T-cell (primary cell): ENCODE data around the gene PRKCZ. TPM values are rescaled to one million over a fixed set of nuclear protein-coding genes. Genes with fewer than 3 reads are reported as not detected.

ENCODE experiments used
- ATAC-seq, 4 experiments: fragments of 200-7000 bp in 3 of 4; fragments of 150-1000 bp in 1 of 4; cut with Tn5 transposase; replicated peaks in 1 of 4; 1 replicate in 3 of 4; 2 replicates in 1 of 4; pipeline ENCODE4 v1.10.0; 2021; ENCODE audit warnings: moderate library complexity in 3 of 4, mild to moderate bottlenecking in 2 of 4, moderate number of reproducible peaks in 1 of 4
- CTCF ChIA-PET, 2 donors: fragments of 300-600 bp; sonication (Branson Sonifier 250); formaldehyde crosslinking; loops; one replicate each; lab custom pipeline; 2022; ENCODE audit warnings: antibody characterized with exemption in 2 of 2; lab: Charles Lee
- POLR2A ChIA-PET, 2 donors: fragments of 300-600 bp; sonication (Branson Sonifier 250); formaldehyde crosslinking; loops; one replicate each; lab custom pipeline; 2022; ENCODE audit warnings: antibody characterized with exemption in 2 of 2; lab: Charles Lee
- DNase-seq, 35 experiments: peaks; one replicate each; pipeline versions ENCODE4 v3.0.0 to v3.0.0-alpha.2; 2013 to 2023
- H3K27ac ChIP-seq: one replicate; pipeline ENCODE4 v1.5.1; 2013; ENCODE audit warnings: low read length
- H3K27me3 ChIP-seq, 2 experiments: replicated peaks in 1 of 2; 1 replicate in 1 of 2; 2 replicates in 1 of 2; pipeline versions ENCODE4 v1.6.1 to v1.7.0; 2013; ENCODE audit warnings: low read length in 1 of 2, mixed read lengths in 1 of 2; ENCODE audit not compliant: control insufficient read depth in 2 of 2, insufficient read depth in 2 of 2; ENCODE audit errors: extremely low read depth in 1 of 2
- H3K36me3 ChIP-seq, 2 donors: 1 replicate in 1 of 2; 2 replicates in 1 of 2; pipeline versions ENCODE4 v1.6.1 to v1.7.0; 2013; ENCODE audit warnings: low read length in 1 of 2; ENCODE audit not compliant: control insufficient read depth in 2 of 2, insufficient read depth in 1 of 2; ENCODE audit errors: extremely low read depth in 1 of 2
- H3K4me1 ChIP-seq, 2 experiments: 1 replicate in 1 of 2; 2 replicates in 1 of 2; pipeline versions ENCODE4 v1.6.1 to v1.7.0; 2013; ENCODE audit warnings: low read length in 2 of 2, mixed read lengths in 1 of 2; ENCODE audit not compliant: insufficient read depth in 2 of 2, control insufficient read depth in 1 of 2; ENCODE audit errors: extremely low read depth in 1 of 2
- H3K4me3 ChIP-seq, 2 donors: 1 replicate in 1 of 2; 2 replicates in 1 of 2; pipeline versions ENCODE4 v1.5.1 to v1.7.0; 2013; ENCODE audit warnings: mild to moderate bottlenecking in 2 of 2, low read length in 1 of 2, moderate library complexity in 1 of 2; ENCODE audit not compliant: control insufficient read depth in 1 of 2; ENCODE audit errors: extremely low read depth in 1 of 2
- H3K9me3 ChIP-seq: 2 replicates; pipeline ENCODE4 v1.7.0; 2013
- H3K27ac Mint-ChIP-seq, 2 donors: one replicate each; pipeline ENCODE4 v1.8.0; 2020 to 2021; ENCODE audit warnings: mild to moderate bottlenecking in 2 of 2, mixed read lengths in 2 of 2
- H3K27me3 Mint-ChIP-seq, 2 donors: one replicate each; pipeline ENCODE4 v1.8.0; 2021 to 2022; ENCODE audit warnings: mixed read lengths in 2 of 2
- H3K36me3 Mint-ChIP-seq: one replicate; pipeline ENCODE4 v1.8.0; 2021; ENCODE audit warnings: mixed read lengths
- H3K4me1 Mint-ChIP-seq, 3 donors: one replicate each; pipeline ENCODE4 v1.8.0; 2020 to 2022; ENCODE audit warnings: mixed read lengths in 3 of 3, mild to moderate bottlenecking in 1 of 3
- H3K4me3 Mint-ChIP-seq, 3 donors: one replicate each; pipeline ENCODE4 v1.8.0; 2020 to 2022; ENCODE audit warnings: mild to moderate bottlenecking in 3 of 3, mixed read lengths in 3 of 3, moderate library complexity in 3 of 3
- H3K9me3 Mint-ChIP-seq, 3 donors: one replicate each; pipeline ENCODE4 v1.8.0; 2020 to 2022; ENCODE audit warnings: mixed read lengths in 3 of 3
- WGBS: methylation state at CpG from one replicate; pipeline ENCODE4 v1.1.5; 2013; ENCODE audit warnings: missing lambda C conversion rate; ENCODE audit not compliant: insufficient coverage; 5-methylcytosine and 5-hydroxymethylcytosine counted together
- total RNA-seq, 35 experiments: library from RNA in 6 of 35; stranded (reverse) in 6 of 35; fragments of 120-200 nt in 1 of 35; gene quantifications; one replicate each; pipeline versions ENCODE4 v1.2.1 to v1.2.4 and lab custom pipeline; 2013 to 2026

PRKCZ gene
- total RNA-seq, 5 donors from 2014 or later (not counting 1 experiment from before 2014, with no cell fraction given), result 27.5 to 36.9 (median 31.0) TPM

DNA sequence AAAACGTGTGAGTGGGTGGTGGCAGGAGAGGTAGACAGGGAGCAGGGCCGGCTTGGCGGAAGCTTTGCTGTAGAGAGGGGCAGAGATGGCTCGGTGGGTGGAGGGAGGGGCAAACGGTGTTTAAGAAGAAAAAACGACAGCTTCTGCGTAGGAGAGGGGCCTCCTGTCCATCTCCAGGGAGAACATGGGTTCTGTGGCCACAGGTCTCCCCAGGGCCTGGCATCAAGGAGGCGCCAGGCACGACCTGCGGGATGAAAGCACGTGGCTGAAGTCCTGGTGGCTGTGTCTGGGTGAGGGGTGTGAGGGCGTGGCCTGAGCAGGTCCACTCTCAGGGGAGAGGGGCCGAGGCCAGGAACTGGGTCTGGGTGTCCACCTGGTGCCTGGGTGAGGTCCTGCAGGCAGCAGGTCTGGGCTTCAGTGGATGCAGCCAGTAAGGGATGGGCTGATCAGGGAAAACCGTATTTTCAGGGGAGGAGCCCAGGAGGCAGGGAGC is 940 bp upstream of the PRKCZ start:
- ATAC-seq, result no peak
- Histone ChIP-seq H3K4me3 (peak overlapping the region; percentile 76 to 88), H3K27ac (no peak overlapping the region), H3K27me3 (peaks cover 0 to 48% of the 10 kb centered on the region in 2 experiments), H3K36me3 (no peaks in the 10 kb centered on the region), H3K4me1 (peaks cover 2 to 46% of the 10 kb centered on the region in 2 experiments), H3K9me3 (no peaks in the 10 kb centered on the region)
- H3K9me3 Mint-ChIP-seq, result no peaks in the 10 kb centered on the region
- H3K4me3 Mint-ChIP-seq, result peak overlapping the region; percentile 73 to 80 (median 79)
- peak in 1 of 35 experiments; percentile 21 for DNase-seq
- peaks cover 30 to 41% (median 30%) of the 10 kb centered on the region in 3 donors for H3K4me1 Mint-ChIP-seq
- H3K27ac Mint-ChIP-seq, result peak overlapping the region; percentile 8 to 68
- H3K36me3 Mint-ChIP-seq, result no peaks in the 10 kb centered on the region
- CTCF ChIA-PET, result no interaction called here
- POLR2A ChIA-PET, result no interaction called here
- 35% methylated on average over 12 of the region's 14 CpGs for WGBS
- peaks cover 4 to 11% of the 10 kb centered on the region in 2 donors for H3K27me3 Mint-ChIP-seq

DNA sequence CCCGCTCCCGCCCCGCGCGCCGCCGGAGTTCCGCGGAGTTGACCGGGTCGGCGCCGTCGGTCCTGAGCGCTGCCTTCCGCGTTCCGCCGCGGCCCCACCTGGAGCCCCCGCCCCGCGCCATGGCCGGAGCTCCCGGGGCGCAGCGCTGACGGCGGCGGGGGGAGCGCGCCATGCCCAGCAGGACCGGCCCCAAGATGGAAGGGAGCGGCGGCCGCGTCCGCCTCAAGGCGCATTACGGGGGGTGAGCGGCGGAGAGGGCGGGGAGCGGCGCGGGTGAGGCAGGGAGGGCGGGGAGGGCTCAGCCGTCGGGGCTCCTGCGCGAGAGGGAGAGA is 216 bp downstream of the PRKCZ start:
- under 1% methylated on average over 51 of the region's 51 CpGs for WGBS
- peak in 14 of 35 experiments; percentile 3 to 38 (median 26) for DNase-seq
- no peaks in the 10 kb centered on the region for H3K9me3 Mint-ChIP-seq
- H3K4me3 Mint-ChIP-seq, result peak overlapping the region; percentile 39 to 75 (median 69)
- H3K4me1 Mint-ChIP-seq, result peaks cover 26 to 35% (median 26%) of the 10 kb centered on the region in 3 donors
- Histone ChIP-seq H3K4me3 (peak overlapping the region; percentile 56 to 68), H3K4me1 (peaks cover 0 to 36% of the 10 kb centered on the region in 2 experiments), H3K36me3 (peaks cover 0 to 1% of the 10 kb centered on the region in 2 donors), H3K9me3 (no peaks in the 10 kb centered on the region), H3K27ac (no peak overlapping the region), H3K27me3 (peaks cover 0 to 44% of the 10 kb centered on the region in 2 experiments)
- ChIA-PET POLR2A (no interaction called here), CTCF (interaction anchor here in 1 of 2 donors (0.6 kb wide), 1 partner anchor 551 kb away, joined by 3 read pairs; no protein-coding TSS in a partner anchor)
- peaks cover 4 to 11% of the 10 kb centered on the region in 2 donors for H3K27me3 Mint-ChIP-seq
- H3K27ac Mint-ChIP-seq, result no peak overlapping the region
- peak in 3 of 4 experiments; percentile 34 to 51 (median 47) for ATAC-seq
- peaks cover 2% of the 10 kb centered on the region for H3K36me3 Mint-ChIP-seq

GRCh38 chr1:2050793-2051682 is 827 bp downstream of the PRKCZ start:
- peaks cover 2% of the 10 kb centered on the region for H3K36me3 Mint-ChIP-seq
- H3K4me1 Mint-ChIP-seq, result peaks cover 22 to 30% (median 22%) of the 10 kb centered on the region in 3 donors

DNA sequence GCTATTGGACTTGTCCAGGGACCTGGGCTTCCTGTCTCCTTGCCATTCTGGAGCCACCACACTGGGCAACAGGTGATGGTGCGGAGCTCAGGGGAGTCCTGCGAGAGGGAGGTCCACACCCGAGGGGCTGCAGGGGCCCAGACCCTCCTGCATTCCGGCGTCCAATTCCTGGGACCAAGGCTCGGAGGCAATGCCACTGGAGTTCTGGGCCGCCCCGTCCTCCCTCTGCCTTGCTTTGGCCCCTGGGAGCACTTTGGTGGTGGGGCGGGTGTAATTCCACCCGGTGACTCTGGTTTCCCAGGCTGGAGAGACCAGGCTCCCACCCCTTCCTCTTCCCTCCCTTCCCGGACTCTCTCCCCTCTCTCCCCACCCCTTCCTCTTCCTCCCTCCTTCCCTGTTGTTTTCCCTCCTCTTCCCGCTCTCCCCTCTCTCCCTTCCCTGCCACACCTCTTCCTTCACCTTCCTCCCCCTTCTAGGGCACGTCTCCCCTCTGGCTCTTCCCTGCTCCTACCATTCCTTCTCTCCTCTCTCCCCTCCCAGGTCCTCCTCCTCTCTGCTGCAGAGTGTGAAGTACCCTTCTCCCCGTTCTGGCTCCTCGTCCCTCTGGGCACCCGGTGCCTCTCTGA is 2.0 kb downstream of the PRKCZ start:
- H3K36me3 Mint-ChIP-seq, result peaks cover 2% of the 10 kb centered on the region
- H3K27ac Mint-ChIP-seq, result peak overlapping the region in 1 of 2 donors; percentile 69
- Histone ChIP-seq H3K36me3 (peaks cover 4 to 9% of the 10 kb centered on the region in 2 donors), H3K4me3 (no peak overlapping the region), H3K4me1 (peaks cover 0 to 24% of the 10 kb centered on the region in 2 experiments), H3K27ac (no peak overlapping the region), H3K9me3 (no peaks in the 10 kb centered on the region), H3K27me3 (peaks cover 0 to 27% of the 10 kb centered on the region in 2 experiments)
- POLR2A ChIA-PET, result no interaction called here
- 88% methylated on average over 14 of the region's 16 CpGs for WGBS
- H3K27me3 Mint-ChIP-seq, result peaks cover 4 to 9% of the 10 kb centered on the region in 2 donors
- peaks cover 22 to 30% (median 22%) of the 10 kb centered on the region in 3 donors for H3K4me1 Mint-ChIP-seq
- ATAC-seq, result no peak
- CTCF ChIA-PET, result no interaction called here
- DNase-seq, result no peak
- H3K9me3 Mint-ChIP-seq, result no peaks in the 10 kb centered on the region
- peak overlapping the region; percentile 69 to 75 (median 71) for H3K4me3 Mint-ChIP-seq

More at GRCh38 chr1:2050793-2051682, 827 bp downstream of the PRKCZ start:
- Mint-ChIP-seq H3K27ac (peak overlapping the region in 1 of 2 donors; percentile 16), H3K4me3 (peak overlapping the region; percentile 69 to 75 (median 71)), H3K9me3 (no peaks in the 10 kb centered on the region), H3K27me3 (peaks cover 4 to 11% of the 10 kb centered on the region in 2 donors)
- Histone ChIP-seq H3K4me1 (peaks cover 0 to 30% of the 10 kb centered on the region in 2 experiments), H3K27me3 (peaks cover 0 to 38% of the 10 kb centered on the region in 2 experiments), H3K9me3 (no peaks in the 10 kb centered on the region), H3K36me3 (peaks cover under 1 to 7% of the 10 kb centered on the region in 2 donors), H3K27ac (no peak overlapping the region), H3K4me3 (peak overlapping the region; percentile 56 to 68)
- ChIA-PET POLR2A (interaction anchor here in 1 of 2 donors (0.6 kb wide), 1 partner anchor 28 kb away, joined by 3 read pairs; no protein-coding TSS in a partner anchor), CTCF (interaction anchor here in 1 of 2 donors (0.6 kb wide), 1 partner anchor 552 kb away, joined by 3 read pairs; no protein-coding TSS in a partner anchor)
- 23% methylated on average over 79 of the region's 84 CpGs for WGBS
- DNase-seq (no peak), ATAC-seq (no peak)

DNA sequence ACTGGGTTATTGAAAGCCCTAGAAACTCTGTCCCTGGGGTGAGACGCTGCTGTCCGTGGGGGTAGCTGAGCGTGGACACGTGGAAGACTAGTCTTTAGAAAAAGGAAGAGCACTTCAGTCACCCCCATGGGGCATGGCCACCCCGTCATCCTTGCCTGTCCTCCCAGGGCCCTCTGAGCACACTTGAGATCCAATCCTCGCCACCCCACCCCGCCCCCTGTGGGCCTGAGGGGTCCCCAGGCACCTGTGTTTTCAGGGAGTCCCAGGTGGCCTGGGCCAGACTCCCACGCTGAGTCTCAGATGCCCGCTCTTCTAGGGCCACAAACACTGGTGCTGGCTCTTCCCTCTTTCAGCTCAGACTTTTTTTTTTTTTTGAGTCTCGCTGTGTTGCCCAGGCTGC is 2.5 kb downstream of the PRKCZ start:
- H3K36me3 Mint-ChIP-seq, result peaks cover 2% of the 10 kb centered on the region
- no peaks in the 10 kb centered on the region for H3K9me3 Mint-ChIP-seq
- peak overlapping the region; percentile 40 to 69 (median 44) for H3K4me3 Mint-ChIP-seq
- ChIA-PET POLR2A (no interaction called here), CTCF (no interaction called here)
- peaks cover 0 to 21% of the 10 kb centered on the region in 2 experiments for H3K27me3 ChIP-seq
- DNase-seq (no peak), ATAC-seq (no peak)
- peak overlapping the region in 1 of 2 donors; percentile 69 for H3K27ac Mint-ChIP-seq
- H3K36me3 ChIP-seq, result peaks cover 4 to 9% of the 10 kb centered on the region in 2 donors
- H3K27me3 Mint-ChIP-seq, result peaks cover 4 to 8% of the 10 kb centered on the region in 2 donors
- no peak overlapping the region for H3K4me3 ChIP-seq
- no peak overlapping the region for H3K27ac ChIP-seq
- 94% methylated on average over 7 of the region's 10 CpGs for WGBS
- H3K4me1 Mint-ChIP-seq, result peaks cover 22 to 30% (median 22%) of the 10 kb centered on the region in 3 donors
- H3K4me1 ChIP-seq, result peaks cover 0 to 24% of the 10 kb centered on the region in 2 experiments
- H3K9me3 ChIP-seq, result no peaks in the 10 kb centered on the region

DNA sequence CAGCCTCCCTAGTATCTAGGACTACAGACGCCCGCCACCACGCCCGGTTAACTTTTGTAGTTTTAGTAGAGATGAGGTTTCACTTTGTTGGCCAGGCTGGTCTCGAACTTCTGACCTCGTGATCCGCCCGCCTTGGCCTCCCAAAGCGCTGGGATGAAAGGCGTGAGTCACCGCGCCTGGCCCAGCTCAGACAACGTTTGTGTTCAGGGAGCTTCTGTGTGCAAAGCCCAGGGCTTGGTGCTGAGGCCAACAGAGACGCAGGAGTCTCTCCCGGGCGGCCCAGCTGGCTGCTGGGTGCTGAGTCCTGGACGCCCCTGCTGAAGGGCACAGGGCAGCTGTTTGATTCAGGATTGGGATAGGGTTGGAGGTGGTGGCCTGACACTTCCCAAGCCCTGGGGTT is 3.0 kb downstream of the PRKCZ start:
- Histone ChIP-seq H3K36me3 (peaks cover 4 to 9% of the 10 kb centered on the region in 2 donors), H3K4me1 (peaks cover 0 to 24% of the 10 kb centered on the region in 2 experiments), H3K9me3 (no peaks in the 10 kb centered on the region), H3K27ac (no peak overlapping the region), H3K4me3 (no peak overlapping the region), H3K27me3 (peaks cover 0 to 16% of the 10 kb centered on the region in 2 experiments)
- Mint-ChIP-seq H3K27ac (no peak overlapping the region), H3K4me3 (peak overlapping the region; percentile 39 to 69 (median 44)), H3K36me3 (peaks cover 2% of the 10 kb centered on the region), H3K27me3 (peaks cover 3 to 7% of the 10 kb centered on the region in 2 donors), H3K4me1 (peaks cover 22 to 29% (median 22%) of the 10 kb centered on the region in 3 donors), H3K9me3 (no peaks in the 10 kb centered on the region)
- WGBS, result 85% methylated on average over 13 of the region's 17 CpGs
- ATAC-seq (no peak), DNase-seq (no peak)
- POLR2A ChIA-PET, result no interaction called here
- CTCF ChIA-PET, result no interaction called here
